Raji (cell line): Measurements from ENCODE around the gene TRAK2.

Source experiments
- POLR2A ChIP-seq: IDR thresholded peaks from 2 replicates; pipeline ENCODE4 v1.6.1; 2011; ENCODE audit warnings: low read depth, low read length, control low read depth; ENCODE audit not compliant: insufficient read depth

The TRAK2 gene

DNA sequence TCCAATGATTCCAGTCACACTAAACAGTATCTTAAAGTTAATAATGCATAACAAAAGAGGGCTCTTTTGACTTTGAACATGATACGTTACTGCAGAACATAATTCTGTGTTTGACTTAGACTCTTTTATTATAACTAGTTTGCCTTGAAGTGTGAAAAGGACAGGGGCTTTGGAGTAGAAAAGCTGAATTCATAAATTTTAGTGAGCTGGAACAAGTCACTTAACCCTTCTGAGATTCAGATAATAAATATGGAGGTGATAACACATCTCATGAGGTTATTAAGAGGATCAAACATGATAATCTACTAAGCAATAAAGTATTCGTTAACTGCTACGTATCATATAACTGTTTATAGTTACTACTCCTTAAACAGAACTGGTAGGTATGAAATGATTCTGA lies 49.4 kb downstream of the TRAK2 start:
- no peak for TF ChIP-seq POLR2A

DNA sequence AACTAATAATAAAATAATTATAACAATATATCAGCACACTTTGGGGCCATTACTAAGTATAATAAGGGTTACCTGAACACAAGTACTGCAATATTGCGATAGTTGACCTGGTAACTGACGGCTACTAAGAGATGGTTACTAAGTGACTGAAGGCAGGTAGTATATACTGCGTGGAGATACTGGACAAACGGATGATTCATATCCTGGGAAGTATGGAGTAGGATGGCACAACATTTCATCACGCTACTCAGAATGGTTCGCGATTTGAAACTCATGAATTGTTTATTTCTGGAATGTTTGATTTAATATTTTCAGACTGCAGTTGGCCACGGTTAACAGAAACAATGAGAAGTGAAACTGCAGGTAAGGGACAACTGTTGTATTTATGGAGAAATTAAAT lies 54.7 kb downstream of the TRAK2 start:
- TF ChIP-seq POLR2A, result no peak

DNA sequence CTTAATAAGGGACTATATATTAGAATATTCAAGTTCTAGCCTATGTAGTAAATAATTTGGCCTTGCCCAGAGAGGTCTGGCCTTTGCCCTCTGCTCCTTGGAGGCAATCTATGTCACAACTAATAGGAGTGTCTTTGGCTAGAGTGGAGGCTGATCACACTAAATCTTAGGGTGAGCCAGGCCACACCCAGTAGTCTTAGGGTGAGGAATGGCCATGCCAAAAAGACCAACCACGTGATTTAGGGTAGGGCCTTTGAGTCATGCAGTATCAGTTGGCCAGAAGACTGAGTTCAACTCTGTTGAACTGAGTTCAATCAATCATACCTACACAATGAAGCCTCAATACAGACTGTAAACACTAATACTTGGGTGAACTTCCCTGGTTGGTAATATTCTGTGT lies 68.1 kb downstream of the TRAK2 start:
- TF ChIP-seq POLR2A, result no peak

DNA sequence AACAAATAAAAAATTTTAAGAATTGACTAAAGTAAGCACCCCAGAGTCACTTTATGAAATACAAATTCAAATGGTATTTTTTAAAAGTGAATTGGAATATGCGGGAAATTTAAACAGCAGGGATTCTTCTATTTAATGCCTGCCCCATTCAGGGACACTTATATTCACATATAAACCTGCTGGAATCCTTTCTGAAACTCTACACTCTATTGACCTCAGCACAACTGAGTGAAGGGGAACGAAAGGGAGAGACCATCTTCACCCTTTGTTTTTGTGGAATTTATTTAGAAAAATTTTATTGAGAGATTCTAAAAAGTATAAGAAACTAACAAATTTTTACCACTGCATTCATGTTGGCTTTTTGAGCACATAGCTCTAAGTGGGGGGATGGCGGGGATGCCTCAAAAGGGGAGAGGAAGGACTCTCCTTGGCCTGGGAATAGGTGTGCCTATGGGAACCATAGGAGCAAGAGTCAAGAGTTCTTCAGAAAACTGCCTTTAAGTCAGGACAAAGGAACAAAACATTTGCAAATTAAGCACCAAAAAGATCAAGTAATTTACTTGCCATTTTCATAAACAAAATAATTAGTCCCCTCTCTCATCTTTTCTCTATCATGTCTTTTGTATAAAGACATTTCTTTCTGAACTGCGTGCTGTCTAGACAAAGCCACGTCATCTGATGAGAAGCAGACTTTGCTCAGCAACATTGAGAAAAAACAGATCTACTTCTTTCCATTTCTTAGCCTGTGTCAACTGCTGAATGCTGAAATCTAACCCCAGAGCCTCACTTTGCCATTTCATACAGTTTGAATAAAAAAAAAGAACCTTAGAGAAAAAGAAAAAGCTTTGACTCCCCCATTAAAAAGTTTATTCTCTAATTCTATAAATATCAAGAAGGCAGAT lies 72.5 kb downstream of the TRAK2 start:
- TF ChIP-seq POLR2A, result no peak

DNA sequence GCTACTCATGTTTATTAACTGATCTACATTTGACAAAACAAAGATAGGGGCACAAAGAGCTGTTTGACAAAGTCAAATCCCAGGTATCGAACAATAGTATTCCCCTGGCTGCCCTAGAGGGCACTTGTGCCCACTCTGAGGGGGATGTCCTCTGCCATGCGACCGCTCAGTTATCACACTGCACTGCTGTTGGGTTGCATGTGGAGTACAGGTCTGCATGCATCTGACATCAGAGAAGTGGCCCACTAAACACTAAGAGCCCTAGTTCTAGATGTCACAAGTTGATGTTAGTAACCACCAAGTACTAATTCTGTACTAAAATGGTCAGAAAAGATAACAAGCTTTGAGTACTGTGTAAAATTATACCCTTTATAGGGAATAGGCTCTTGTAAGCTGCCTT lies 74.0 kb downstream of the TRAK2 start:
- TF ChIP-seq POLR2A, result no peak

DNA sequence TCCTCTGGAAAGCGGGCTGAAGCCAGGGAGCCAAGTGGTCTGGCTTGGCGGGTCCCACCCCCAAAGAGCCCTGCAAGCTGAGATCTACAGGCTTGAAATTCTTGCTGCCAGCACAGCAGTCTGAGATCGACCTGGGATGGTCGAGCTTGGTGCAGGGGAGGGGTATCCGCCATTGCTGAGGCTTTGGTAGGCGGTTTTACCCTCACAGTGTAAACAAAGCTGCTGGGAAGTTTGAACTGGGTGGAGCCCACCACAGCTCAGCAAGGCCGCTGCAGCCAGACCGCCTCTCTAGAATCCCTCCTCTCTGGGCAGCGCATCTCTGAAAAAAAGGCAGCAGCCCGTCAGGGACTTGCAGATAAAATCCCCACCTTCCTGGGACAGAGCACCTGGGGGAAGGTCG lies 81.5 kb downstream of the TRAK2 start:
- TF ChIP-seq POLR2A, result no peak

DNA sequence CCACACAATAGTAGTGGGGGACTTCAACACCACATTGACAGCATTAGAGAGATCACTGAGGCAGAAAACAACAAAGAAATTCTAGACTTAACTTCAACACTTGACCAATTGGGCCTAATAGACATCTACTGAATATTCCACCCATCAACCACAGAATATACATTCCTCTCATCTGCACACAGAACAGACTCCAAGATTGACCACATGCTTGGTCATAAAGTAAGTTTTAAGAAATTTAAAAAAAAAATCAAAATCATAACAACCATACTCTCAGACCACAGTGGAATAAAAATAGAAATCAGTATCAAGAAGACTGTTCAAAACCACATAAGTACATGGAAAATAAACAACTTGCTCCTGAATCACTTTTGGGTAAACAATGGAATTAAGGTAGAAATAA lies 85.1 kb downstream of the TRAK2 start:
- no peak for TF ChIP-seq POLR2A

DNA sequence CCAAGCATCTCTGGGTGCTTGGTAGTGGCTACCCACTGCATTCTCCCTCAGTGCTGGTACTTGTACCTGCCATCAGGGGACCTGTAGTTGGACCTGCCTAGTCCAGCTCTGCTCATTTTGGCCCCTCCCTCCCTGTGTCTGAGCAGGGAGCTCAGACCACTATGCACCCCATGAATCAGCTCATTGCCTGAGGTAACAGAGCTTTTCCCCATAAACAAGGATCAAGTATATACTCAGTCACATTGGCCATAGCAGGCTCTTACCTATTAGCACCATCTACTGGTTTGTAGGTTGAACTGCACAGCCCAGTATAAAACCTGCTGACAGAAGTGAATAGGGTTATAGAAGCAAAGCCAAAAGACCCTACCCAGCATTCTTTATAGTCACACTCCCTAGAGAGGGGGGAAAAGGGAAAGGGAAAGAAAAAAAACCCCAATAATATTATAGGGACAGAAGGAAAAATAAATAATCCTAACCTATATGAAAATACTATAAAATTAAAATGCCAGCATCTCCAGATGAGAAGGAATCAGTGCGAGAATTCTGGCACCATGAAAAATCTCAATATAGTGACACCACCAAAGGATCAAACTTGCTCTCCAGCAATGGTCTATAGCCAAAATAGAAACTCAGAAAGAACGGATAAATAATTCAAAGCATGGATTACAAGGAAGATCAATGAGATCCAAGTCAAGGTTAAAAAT lies 87.2 kb downstream of the TRAK2 start:
- TF ChIP-seq POLR2A, result no peak

DNA sequence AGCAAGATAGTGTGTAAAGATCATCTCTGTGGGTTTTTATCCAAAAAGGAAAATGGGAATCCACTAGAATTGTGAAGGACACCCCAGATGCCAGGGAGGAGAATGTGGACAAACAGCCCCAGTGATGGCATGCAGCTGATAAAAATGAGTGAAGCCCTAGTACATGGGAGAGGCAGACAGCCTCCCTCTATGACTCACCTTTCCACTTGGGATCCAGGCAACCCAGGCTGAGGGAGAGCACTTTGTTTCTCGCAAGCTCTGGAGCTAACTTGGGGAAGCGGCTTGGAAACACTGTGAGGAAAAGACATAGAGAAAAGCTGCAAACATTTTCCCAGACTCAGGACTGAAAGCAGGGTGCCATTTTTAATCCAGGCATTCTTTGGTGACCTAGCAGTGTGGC lies 88.9 kb downstream of the TRAK2 start:
- no peak for TF ChIP-seq POLR2A

DNA sequence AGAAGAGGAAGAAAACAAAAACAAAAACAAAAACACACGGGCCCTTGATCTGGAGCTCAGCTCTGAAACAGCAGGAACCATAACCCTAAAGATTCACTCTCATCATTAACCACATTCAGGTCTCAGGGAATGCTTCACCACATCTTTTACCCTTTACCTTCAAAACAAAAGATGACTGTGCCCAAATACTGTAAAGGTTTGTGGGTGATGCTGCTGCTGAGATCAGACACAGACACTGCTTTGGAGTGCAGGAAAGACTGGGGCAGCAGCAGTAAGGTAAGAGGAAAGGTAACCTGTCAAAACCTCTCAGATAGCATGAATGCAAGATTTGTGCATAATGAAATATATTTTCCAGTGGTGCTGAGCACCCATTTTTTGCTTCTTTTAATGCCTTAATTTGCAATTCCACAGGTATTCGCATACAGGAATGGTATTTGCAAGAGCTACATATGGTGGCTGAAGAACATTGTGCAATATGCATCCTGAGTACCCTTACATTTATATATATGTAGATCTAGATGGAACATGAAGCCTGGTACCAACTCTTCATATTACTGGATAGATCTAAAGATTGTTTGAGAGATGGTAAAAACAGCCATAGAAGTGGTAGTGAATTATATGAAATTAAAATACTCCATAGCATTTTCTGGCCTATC lies 90.1 kb downstream of the TRAK2 start:
- no peak for TF ChIP-seq POLR2A

DNA sequence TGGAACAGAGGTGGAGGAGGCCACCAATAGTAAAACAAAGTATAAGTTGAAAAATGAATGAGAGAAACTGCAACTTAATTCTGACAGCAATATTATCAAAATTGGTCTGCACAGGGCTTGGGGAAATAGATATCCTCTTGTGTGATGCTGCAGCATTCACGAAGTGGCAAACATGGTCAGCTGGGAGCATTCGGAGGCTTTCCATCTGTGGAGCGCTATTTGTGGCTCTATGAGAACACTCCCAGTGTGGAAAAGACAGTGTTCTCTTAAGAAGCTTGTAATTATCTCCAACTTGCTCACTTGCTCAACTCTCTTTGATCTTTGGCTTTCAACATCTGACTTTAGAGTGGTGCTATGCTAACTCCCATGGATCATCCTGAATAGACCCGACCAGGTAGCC lies 91.0 kb downstream of the TRAK2 start:
- no peak for TF ChIP-seq POLR2A

DNA sequence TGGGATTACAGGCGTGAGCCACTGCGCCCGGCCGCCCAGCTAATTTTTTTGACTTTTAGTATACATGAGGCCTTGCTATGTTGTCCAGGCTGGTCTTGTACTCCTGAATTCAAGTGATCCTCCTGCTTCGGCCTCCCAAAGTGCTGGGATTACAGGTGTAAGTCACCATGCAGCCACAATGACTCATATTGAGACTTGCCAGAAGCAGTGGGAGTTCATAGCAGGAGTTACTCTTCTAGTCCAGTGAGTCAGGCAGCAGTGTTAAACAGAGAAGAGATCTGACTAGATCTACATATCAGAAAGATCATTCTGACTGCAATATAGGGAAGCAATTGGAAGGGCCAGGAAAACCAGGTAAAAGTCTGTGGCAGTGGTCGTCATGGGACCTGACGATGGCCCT lies 92.6 kb downstream of the TRAK2 start:
- no peak for TF ChIP-seq POLR2A

DNA sequence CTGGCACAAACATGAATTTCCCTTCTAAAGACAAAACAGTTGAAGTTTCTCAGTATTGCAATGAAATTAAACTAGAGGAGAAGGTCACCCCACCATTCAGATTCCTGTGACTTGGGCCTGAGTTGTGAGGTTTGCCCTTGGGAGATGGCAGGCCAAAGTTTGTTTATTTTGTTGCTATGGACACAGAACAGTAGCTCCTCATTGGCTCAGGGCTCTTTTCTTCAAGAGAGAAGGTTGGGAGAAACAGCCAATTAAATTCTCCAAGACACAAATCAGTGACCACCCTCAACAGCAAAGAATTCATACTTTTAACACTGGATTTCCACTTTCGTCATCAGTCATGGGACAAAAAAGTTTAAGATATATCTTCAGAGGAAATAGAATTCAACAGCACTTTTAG lies 94.0 kb downstream of the TRAK2 start, which contains the start of gene FLACC1:
FLACC1 (minus strand) TSS at position 125 of the 400 bp plus-strand sequence. CDS start 5,941 bp downstream, outside the sequence.
- TF ChIP-seq POLR2A, result no peak

DNA sequence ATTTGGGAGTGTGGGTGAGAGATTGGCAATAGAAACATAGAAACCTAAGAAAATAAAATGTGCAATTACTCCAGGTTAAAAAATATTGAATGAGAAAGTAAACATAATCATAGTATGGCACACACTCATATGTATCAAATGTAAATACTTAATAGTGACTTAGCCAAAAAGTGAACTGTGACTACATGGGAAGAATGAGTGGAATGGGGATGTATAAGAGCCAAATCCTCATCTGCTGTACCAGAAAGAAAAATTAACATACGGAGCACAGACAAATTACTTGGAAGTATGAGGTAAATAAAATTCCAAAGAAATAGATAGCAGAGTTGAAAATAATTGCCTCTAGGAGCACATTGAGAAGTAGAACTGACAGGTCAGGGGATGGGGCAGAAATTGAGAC lies 98.1 kb downstream of the TRAK2 start:
- TF ChIP-seq POLR2A, result no peak

DNA sequence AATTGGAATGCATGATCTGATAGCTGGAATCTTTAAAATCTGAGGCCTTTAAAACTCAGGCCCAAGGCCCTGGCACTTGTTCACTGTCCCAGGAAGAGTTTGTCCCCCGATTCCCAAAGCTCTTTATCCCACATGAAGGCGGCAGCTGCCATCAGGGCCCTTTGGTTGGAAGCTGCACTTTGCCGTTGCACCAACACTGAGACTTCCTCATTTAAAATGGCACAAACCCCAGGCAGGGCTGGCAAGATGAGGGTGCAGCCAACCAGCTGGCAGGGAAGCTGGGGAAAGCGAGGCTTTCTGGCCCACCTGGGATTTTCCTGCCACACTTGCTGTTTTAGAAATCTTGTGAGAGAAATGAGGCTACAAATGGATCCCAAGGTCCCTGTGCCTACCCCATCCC lies 100.4 kb downstream of the TRAK2 start:
- TF ChIP-seq POLR2A, result no peak

DNA sequence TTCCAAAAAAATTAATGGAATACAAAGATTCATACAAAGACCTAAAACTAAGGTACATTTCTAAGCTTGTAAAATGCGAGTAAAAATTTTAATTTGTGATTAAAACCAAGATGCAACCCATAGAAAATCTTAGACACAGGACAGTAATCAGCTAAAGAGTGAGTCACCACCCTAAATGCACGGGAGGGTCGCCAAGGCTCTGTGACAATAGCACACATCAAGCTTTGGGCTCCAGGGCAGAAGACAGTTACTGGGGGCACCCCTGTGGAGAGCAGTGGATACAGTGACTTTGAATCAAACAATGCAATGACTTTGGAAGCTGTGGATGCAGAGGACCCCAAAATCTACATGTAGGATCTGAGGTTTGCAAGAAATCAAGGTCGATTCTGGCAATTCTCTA lies 101.7 kb downstream of the TRAK2 start:
- TF ChIP-seq POLR2A, result no peak
